K562 (cell line): Measurements from ENCODE around the gene BTF3L4. TPM values are rescaled to one million over a fixed set of nuclear protein-coding genes. Genes with fewer than 3 reads are reported as not detected.
A peak's percentile ranks its signal among the peaks of the same experiment; 100 is the strongest.

Experiments
- ARNT ChIP-seq, 2 experiments: fragments of 450-650 bp; IDR thresholded peaks; 2 replicates each; pipeline ENCODE4 v1.6.1; 2016; ENCODE audit warnings: mild to moderate bottlenecking in 1 of 2
- BRF1 ChIP-seq: IDR thresholded peaks from 3 replicates; pipeline ENCODE4 v1.6.1; 2011; ENCODE audit warnings: borderline replicate concordance, mild to moderate bottlenecking; ENCODE audit not compliant: insufficient read length; ENCODE audit errors: extremely low read depth
- CEBPG ChIP-seq, 3 experiments: fragments of 200-800 bp in 1 of 3; sonication (Bioruptor generic) in 1 of 3; sonication (generic) in 1 of 3; formaldehyde crosslinking in 1 of 3; IDR thresholded peaks in 2 of 3; conservative IDR thresholded peaks in 1 of 3; 2 replicates each; pipeline versions ENCODE4 v1.6.1 to v1.8.0; 2016 to 2022; ENCODE audit warnings: missing compliant biosample characterization in 2 of 3, missing genetic modification characterization in 2 of 3, mild to moderate bottlenecking in 1 of 3, missing genetic modification reagents in 1 of 3
- CHD1 ChIP-seq: fragments of 200-600 bp; sonication (generic); IDR thresholded peaks from one replicate; pipeline ENCODE4 v1.6.1; 2012; ENCODE audit warnings: mild to moderate bottlenecking, moderate library complexity, low read length, inconsistent platforms
- ELF1 ChIP-seq: fragments of 200-800 bp; sonication (Bioruptor generic); IDR thresholded peaks from 2 replicates; pipeline ENCODE4 v1.6.1; 2016; ENCODE audit warnings: missing genetic modification characterization, missing compliant biosample characterization
- ETV1 ChIP-seq: fragments of 450-650 bp; conservative IDR thresholded peaks from 2 replicates; pipeline ENCODE4 v1.6.1; 2016; ENCODE audit warnings: missing genetic modification characterization, control low read depth, low read depth, missing compliant biosample characterization
- GTF2E2 ChIP-seq: fragments of 200-800 bp; sonication (Bioruptor generic); IDR thresholded peaks from 2 replicates; pipeline ENCODE4 v1.6.1; 2016; ENCODE audit warnings: missing genetic modification characterization, missing compliant biosample characterization
- KDM5B ChIP-seq: fragments of 200-600 bp; sonication (generic); IDR thresholded peaks from 2 replicates; pipeline ENCODE4 v1.6.1; 2012; ENCODE audit warnings: low read depth, mild to moderate bottlenecking, moderate library complexity, low read length, control low read depth, inconsistent platforms; ENCODE audit not compliant: insufficient replicate concordance
- MAFG ChIP-seq: fragments of 450-650 bp; conservative IDR thresholded peaks from 2 replicates; pipeline ENCODE4 v1.6.1; 2016; ENCODE audit warnings: missing genetic modification characterization, missing compliant biosample characterization
- MLX ChIP-seq, 2 experiments: fragments of 450-650 bp in 1 of 2; sonication (generic) in 1 of 2; formaldehyde crosslinking; conservative IDR thresholded peaks; 2 replicates each; pipeline versions ENCODE4 v1.4.0 to v1.8.1; 2020 to 2022; ENCODE audit warnings: mild to moderate bottlenecking in 1 of 2, missing genetic modification reagents in 1 of 2
- MXI1 ChIP-seq: IDR thresholded peaks from 2 replicates; pipeline ENCODE4 v1.6.1; 2011; ENCODE audit warnings: low read depth, mild to moderate bottlenecking, improper control_type of control experiment, low read length
- POLR2H ChIP-seq: IDR thresholded peaks from 2 replicates; pipeline ENCODE4 v1.6.1; 2016; ENCODE audit warnings: missing genetic modification characterization, low read depth, mild to moderate bottlenecking, control low read depth, missing compliant biosample characterization, moderate library complexity
- PRMT5 ChIP-seq: sonication (generic); formaldehyde crosslinking; IDR thresholded peaks from 2 replicates; pipeline ENCODE4 v1.5.0; 2020; ENCODE audit warnings: missing genetic modification reagents
- SP2 ChIP-seq: IDR thresholded peaks from 2 replicates; pipeline ENCODE4 v1.6.1; 2011; ENCODE audit warnings: mild to moderate bottlenecking, low read depth, low read length, moderate library complexity; ENCODE audit not compliant: poor library complexity, severe bottlenecking; ENCODE audit errors: extremely low read depth
- SUPT5H ChIP-seq: fragments of 450-650 bp; IDR thresholded peaks from 2 replicates; pipeline ENCODE4 v1.6.1; 2016
- TEAD1 ChIP-seq, 2 experiments: fragments of 450-650 bp in 1 of 2; sonication (generic) in 1 of 2; formaldehyde crosslinking; IDR thresholded peaks; 2 replicates each; pipeline versions ENCODE4 v1.4.0 to v1.8.0; 2020 to 2022; ENCODE audit warnings: mild to moderate bottlenecking in 2 of 2, missing genetic modification reagents in 1 of 2
- U2AF1 ChIP-seq: fragments of 200-400 bp; formaldehyde crosslinking; optimal IDR thresholded peaks from 2 replicates; pipeline ENCODE3; 2017; ENCODE audit warnings: mild to moderate bottlenecking, low read depth, low read length, moderate library complexity
- XRCC3 ChIP-seq: fragments of 450-650 bp; IDR thresholded peaks from 2 replicates; pipeline ENCODE4 v1.6.1; 2017; ENCODE audit warnings: mild to moderate bottlenecking, moderate library complexity
- ZFX ChIP-seq: sonication (generic); formaldehyde crosslinking; IDR thresholded peaks from 2 replicates; pipeline ENCODE4 v1.8.0; 2022; ENCODE audit warnings: mild to moderate bottlenecking, missing genetic modification reagents, moderate library complexity
- ZNF165 ChIP-seq: fragments of 250-450 bp; sonication (Bioruptor Pico); IDR thresholded peaks from 2 replicates; pipeline ENCODE4 v1.4.0; 2020; ENCODE audit warnings: borderline replicate concordance
- ZNF253 ChIP-seq: fragments of 250-450 bp; sonication (Bioruptor Pico); conservative IDR thresholded peaks from 2 replicates; pipeline ENCODE4 v1.6.1; 2021; ENCODE audit warnings: mild to moderate bottlenecking
- ZNF445 ChIP-seq: fragments of 250-450 bp; sonication (Bioruptor Pico); IDR thresholded peaks from 2 replicates; pipeline ENCODE4 v1.4.0; 2020; ENCODE audit warnings: low read depth, mild to moderate bottlenecking, moderate library complexity
- polyA plus RNA-seq, 8 experiments: library from polyadenylated mRNA; depleted of rRNA in 4 of 8; stranded (reverse) in 5 of 8; unstranded in 3 of 8; fragments of >200 nt; fragmentation: Nextera tagmentation in 2 of 8; fragmentation: Illumina TruSeq in 1 of 8; extraction: Ambion mirVana in 2 of 8; extraction: Trizol in 1 of 8; gene quantifications; 2 replicates each; pipeline versions ENCODE4 v1.2.1 to v1.2.3, GENCODE V29; 2011 to 2014; ENCODE audit warnings: inconsistent platforms in 1 of 8, missing spikeins in 1 of 8
- total RNA-seq, 7 experiments: library from RNA; depleted of rRNA in 6 of 7; stranded (reverse); fragments of >200 nt in 6 of 7; fragmentation: Illumina TruSeq in 2 of 7; extraction: Trizol in 2 of 7; gene quantifications; 2 replicates each; pipeline versions ENCODE4 v1.2.1 to v1.2.3, GENCODE V29; 2011 to 2021; ENCODE audit warnings: low replicate concordance in 1 of 7
- TF ChIP-seq, protein P1 (sequence below): fragments of 250-450 bp; sonication (Bioruptor Pico); IDR thresholded peaks from 2 replicates; pipeline ENCODE4 v1.8.0; 2022; ENCODE audit warnings: moderate library complexity, mild to moderate bottlenecking, inconsistent platforms
- TF ChIP-seq, protein P2 (sequence below): fragments of 250-450 bp; sonication (Bioruptor Pico); IDR thresholded peaks from 2 replicates; pipeline ENCODE4 v1.8.0; 2021; ENCODE audit warnings: mild to moderate bottlenecking, moderate library complexity

Gene BTF3L4
- total and polyA plus RNA-seq, 9 of the 15 experiments (the other 6 are each of a cell fraction or from before 2014, with no cell fraction given): 40.1 to 106 (median 88.8) TPM

GRCh38 chr1:52056163-52056936 lies at the start of gene BTF3L4 (continued):
- TF ChIP-seq, protein P1, sequence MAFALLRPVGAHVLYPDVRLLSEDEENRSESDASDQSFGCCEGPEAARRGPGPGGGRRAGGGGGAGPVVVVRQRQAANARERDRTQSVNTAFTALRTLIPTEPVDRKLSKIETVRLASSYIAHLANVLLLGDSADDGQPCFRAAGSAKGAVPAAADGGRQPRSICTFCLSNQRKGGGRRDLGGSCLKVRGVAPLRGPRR (CRISPR knock-in tag): no peak
- TF ChIP-seq ETV1: peak; percentile 31; the same call in 1 of the 2 replicates
- TF ChIP-seq GTF2E2: no peak
- TF ChIP-seq SUPT5H: peak; percentile 92
- no peak for TF ChIP-seq ARNT (IDR thresholded peaks at IDR 0.05)
- no peak; the same call in 1 of the 2 replicates for TF ChIP-seq CEBPG (CRISPR knock-in tag; IDR thresholded peaks at IDR 0.05)
- TF ChIP-seq CEBPG (tag; conservative IDR thresholded peaks at IDR 0.05 in 1 of 2, IDR thresholded peaks at IDR 0.05 in 1 of 2): peak in 1 of 2 experiments; percentile 24; a peak in 1 of 4 replicates
- no peak; the same call in 1 of the 2 replicates for TF ChIP-seq POLR2H (tag)
- peak; percentile 18 for TF ChIP-seq SP2
- peak; percentile 95 for TF ChIP-seq ZFX (CRISPR knock-in tag)
- TF ChIP-seq MAFG: no peak
- TF ChIP-seq, protein P2, sequence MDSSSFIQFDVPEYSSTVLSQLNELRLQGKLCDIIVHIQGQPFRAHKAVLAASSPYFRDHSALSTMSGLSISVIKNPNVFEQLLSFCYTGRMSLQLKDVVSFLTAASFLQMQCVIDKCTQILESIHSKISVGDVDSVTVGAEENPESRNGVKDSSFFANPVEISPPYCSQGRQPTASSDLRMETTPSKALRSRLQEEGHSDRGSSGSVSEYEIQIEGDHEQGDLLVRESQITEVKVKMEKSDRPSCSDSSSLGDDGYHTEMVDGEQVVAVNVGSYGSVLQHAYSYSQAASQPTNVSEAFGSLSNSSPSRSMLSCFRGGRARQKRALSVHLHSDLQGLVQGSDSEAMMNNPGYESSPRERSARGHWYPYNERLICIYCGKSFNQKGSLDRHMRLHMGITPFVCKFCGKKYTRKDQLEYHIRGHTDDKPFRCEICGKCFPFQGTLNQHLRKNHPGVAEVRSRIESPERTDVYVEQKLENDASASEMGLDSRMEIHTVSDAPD (CRISPR knock-in tag): no peak
- TF ChIP-seq MLX (CRISPR knock-in tag; conservative IDR thresholded peaks at IDR 0.05): no peak
- peak; percentile 91 for TF ChIP-seq CHD1
- no peak for TF ChIP-seq XRCC3
- TF ChIP-seq ZNF165 (CRISPR knock-in tag): no peak
- no peak for TF ChIP-seq ZNF253 (CRISPR knock-in tag)
- peak; percentile 69 for TF ChIP-seq ELF1
- no peak for TF ChIP-seq PRMT5
- TF ChIP-seq KDM5B: peak; percentile 62
- TF ChIP-seq BRF1: no peak
- TF ChIP-seq U2AF1: no peak
- peak; percentile 69; the same call in 1 of the 2 replicates for TF ChIP-seq MXI1
- TF ChIP-seq TEAD1 (CRISPR knock-in tag; IDR thresholded peaks at IDR 0.05): peak in 1 of 2 experiments; percentile 79; a peak in 2 of 4 replicates
- no peak for TF ChIP-seq ZNF445 (CRISPR knock-in tag)
